MG63 (cell line): ENCODE data around the gene PHC1. TPM values are rescaled to one million over a fixed set of nuclear protein-coding genes. Genes with fewer than 3 reads are reported as not detected.
"Not testable (repeated sequence)": the region's sequence is repeated elsewhere in the genome, so short reads cannot be mapped to it uniquely, and the experiment has no call there.

ENCODE experiments used
- DNase-seq: peaks from one replicate; pipeline ENCODE4 v3.0.0-alpha.2; 2020
- H3K27me3 ChIP-seq: fragments of 250-450 bp; sonication (Bioruptor Pico); 2 replicates; pipeline ENCODE4 v1.5.1; 2020; ENCODE audit warnings: mild to moderate bottlenecking, moderate library complexity
- H3K36me3 ChIP-seq: fragments of 250-450 bp; sonication (Bioruptor Pico); 2 replicates; pipeline ENCODE4 v1.5.1; 2020; ENCODE audit warnings: mild to moderate bottlenecking, moderate library complexity
- H3K4me3 ChIP-seq: fragments of 250-450 bp; sonication (Bioruptor Pico); 2 replicates; pipeline ENCODE4 v1.5.1; 2020; ENCODE audit warnings: mild to moderate bottlenecking, moderate library complexity
- H3K9me3 ChIP-seq: fragments of 250-450 bp; sonication (Bioruptor Pico); 2 replicates; pipeline ENCODE4 v1.5.1; 2020; ENCODE audit warnings: mild to moderate bottlenecking, moderate library complexity
- total RNA-seq: library from RNA; depleted of rRNA; stranded (reverse); fragments of >200 nt; shearing (Covaris generic); gene quantifications from 2 replicates; pipeline ENCODE4 v1.2.3, GENCODE V29; 2014; ENCODE audit warnings: low replicate concordance

PHC1 gene
- total RNA-seq, 1 experiment from 2014 or later = 13.0 TPM

DNA sequence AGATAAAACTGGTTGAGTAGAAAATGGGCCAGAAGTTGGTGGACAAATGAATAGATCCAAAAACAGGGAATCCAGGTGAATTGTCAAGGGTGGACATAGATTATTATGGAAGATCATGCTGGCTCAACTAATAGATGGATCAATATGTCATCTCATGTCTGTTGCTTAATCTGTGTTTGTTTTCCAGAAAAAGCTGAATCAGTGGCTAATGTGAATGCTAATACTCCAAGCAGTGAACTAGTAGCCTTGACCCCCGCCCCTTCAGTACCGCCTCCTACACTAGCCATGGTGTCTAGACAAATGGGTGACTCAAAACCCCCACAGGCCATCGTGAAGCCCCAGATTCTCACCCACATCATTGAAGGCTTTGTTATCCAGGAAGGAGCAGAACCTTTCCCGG is 19.8 kb downstream of the PHC1 start:
- not testable (repeated sequence) for H3K4me3 ChIP-seq, H3K36me3 ChIP-seq, H3K27me3 ChIP-seq, DNase-seq, H3K9me3 ChIP-seq

DNA sequence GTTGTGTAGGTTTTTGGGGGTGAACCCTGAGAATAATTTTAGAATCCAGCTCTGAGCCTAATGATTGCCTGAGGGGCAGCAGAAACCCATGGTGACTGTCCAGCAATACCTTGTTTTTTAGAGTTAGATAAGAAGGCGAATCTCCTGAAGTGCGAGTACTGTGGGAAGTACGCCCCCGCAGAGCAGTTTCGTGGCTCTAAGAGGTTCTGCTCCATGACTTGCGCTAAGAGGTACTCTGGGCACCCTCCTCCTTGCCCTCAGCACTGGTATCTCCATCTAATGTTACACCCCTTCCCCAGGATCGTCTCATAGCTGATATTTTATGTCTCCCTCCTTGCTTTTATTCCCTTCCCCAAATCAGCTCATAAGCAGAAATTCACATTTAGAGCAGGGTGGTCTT is 22.4 kb downstream of the PHC1 start:
- DNase-seq = no peak
- Histone ChIP-seq H3K36me3 (peaks cover 7% of the 10 kb centered on the region), H3K27me3 (no peaks in the 10 kb centered on the region), H3K4me3 (no peak overlapping the region), H3K9me3 (no peaks in the 10 kb centered on the region)

DNA sequence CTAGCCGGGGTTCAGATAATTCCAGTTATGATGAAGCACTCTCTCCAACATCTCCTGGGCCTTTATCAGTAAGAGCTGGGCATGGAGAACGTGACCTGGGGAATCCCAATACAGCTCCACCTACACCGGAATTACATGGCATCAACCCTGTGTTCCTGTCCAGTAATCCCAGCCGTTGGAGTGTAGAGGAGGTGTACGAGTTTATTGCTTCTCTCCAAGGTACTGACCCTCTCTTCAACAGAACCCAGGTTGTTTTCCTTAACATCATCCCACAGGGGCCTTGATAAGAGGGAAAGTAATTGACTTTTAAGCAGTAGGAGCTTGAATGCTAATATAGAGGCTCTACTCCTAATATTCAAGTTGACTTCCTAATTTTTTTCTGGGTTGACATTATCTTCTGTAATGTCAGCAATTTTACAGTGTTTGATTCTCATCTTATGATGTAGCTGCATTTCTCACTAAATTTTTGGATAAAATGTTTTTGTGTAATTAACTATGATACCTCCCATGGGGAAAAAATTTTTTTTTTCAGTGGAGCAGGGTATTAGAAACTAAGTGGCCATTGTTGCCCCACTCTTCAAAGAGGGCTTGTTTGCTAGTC is 23.6 kb downstream of the PHC1 start:
- DNase-seq, H3K27me3 ChIP-seq, H3K4me3 ChIP-seq, H3K9me3 ChIP-seq: not testable (repeated sequence)
- peaks cover 16% of the 10 kb centered on the region for H3K36me3 ChIP-seq

DNA sequence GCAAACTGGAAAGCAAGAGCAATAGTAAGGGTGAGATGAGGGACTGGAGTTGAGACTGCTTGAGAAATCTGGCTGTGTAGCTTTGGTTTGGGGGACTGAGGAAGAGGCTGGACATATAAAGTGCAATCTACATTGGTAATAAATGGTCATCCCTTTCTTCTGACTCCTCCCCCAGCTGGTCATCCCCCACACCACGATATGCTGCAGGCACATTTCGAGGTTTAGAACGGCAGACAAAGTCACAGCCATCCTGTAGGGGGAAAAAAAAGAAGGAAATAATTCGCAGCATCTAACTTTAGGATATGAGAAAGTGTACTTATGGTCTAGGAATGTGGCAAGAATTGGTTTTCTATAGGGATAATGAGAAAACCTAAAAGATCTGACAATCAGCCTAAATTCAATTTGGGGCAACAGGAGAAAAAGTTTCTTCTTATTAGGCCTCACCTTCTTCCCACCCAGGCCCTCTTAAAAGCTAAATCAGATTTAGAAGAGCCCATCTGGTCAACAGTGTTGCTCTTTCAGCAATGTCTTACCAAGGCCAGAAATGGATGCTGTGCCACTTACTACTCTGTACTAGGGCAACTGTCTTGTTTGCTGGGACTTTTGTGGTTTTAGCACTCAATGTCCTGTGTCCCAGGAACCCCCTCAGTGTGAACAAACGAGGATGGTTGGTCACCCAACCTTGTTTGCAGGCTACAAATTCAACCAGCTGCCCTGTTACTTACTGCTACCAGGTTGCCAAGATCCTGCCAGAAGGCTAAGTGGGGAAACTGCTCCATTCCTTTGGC is 27.6 kb downstream of the PHC1 start:
- H3K4me3 ChIP-seq = no peak overlapping the region
- no peaks in the 10 kb centered on the region for H3K27me3 ChIP-seq
- no peak for DNase-seq
- H3K36me3 ChIP-seq = peaks cover 51% of the 10 kb centered on the region
- no peaks in the 10 kb centered on the region for H3K9me3 ChIP-seq

DNA sequence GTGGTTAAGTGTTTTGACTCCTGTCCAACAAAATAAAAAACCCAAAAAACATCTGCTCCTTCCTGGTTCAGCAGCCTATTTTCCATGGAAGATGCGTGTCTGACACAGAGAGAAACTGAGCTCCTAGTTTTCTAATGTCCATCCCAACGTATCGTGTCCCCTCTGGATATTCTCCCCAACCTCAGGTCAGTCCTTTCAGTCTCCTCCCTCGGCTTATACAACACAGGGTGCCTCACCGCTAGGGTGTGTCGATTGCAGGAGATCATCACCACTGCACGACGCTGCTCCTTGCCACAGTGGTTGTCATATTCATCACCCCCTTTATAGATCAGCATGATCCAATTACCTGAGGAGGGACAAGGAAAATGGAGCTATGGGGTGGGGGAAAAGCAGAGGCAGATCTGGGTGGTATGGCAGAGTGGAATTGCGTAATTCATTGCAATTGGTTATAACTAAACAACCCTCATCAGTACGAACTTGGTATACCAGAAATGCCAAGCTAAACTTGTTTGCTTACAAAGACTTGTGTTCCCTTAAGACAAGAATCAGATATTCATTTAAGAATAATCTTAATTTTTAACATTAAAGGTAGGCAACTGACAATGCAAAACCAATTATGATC is 29.4 kb downstream of the PHC1 start:
- H3K27me3 ChIP-seq = no peaks in the 10 kb centered on the region
- no peak for DNase-seq
- no peaks in the 10 kb centered on the region for H3K9me3 ChIP-seq
- H3K4me3 ChIP-seq = no peak overlapping the region
- peaks cover 49% of the 10 kb centered on the region for H3K36me3 ChIP-seq

GRCh38 chr12:8946733-8947132 is 32.4 kb downstream of the PHC1 start:
- Histone ChIP-seq H3K9me3 (no peaks in the 10 kb centered on the region), H3K4me3 (no peak overlapping the region), H3K36me3 (peaks cover 44% of the 10 kb centered on the region), H3K27me3 (no peaks in the 10 kb centered on the region)
- no peak for DNase-seq

DNA sequence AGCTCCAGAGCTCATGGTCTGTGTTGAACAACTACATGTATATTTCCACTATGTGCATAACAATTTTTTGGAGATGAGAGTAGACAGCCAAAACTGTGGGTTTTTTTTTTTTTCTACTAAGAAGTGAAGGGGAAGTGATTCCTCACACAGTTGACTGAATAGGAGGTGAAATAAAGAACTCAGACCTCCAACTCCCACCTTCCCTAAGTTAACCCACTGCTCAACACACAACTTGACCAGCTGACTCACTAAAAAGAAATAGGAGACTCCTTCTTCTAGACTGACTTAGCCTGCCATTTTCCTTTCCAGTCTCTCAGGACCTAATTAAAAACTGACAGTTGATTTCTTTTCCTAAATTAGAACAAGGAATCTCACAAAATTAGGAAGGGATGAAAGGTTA is 33.4 kb downstream of the PHC1 start:
- Histone ChIP-seq H3K36me3 (peaks cover 37% of the 10 kb centered on the region), H3K9me3 (no peaks in the 10 kb centered on the region), H3K27me3 (no peaks in the 10 kb centered on the region), H3K4me3 (peak overlapping the region; percentile 82; the same call in 1 of the 2 replicates)
- no peak for DNase-seq

DNA sequence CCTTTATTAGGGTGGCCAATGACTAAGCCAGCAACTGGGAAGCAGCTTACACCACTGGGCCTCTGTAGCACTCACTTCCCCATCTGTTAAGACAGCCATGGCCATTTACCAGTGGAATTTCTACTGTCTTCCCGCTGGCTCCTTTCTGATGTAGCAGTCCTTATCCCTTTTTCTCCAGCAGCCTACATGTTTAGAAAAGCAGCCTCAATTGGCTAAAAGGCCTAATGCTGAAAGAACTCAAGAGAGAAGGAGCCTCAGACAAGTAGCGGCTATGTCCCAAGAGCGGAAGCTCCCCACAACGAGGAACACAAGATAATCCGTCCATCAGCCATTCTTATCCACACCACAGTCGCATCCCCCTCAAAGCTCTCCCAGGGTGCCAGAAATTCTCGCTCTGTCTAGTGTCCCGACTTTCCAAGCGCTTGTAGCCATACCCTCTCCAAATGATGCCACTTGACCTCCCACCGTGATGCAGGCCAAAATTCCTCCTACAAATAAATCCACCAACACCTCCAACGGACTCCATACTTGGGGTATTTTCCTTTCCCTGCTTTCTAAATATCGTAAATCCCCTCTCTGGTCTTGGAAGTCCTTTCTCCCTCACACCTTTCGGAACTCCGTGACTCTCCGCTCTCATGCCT is 34.5 kb downstream of the PHC1 start:
- Histone ChIP-seq H3K4me3 (peak overlapping the region; percentile 82), H3K9me3 (no peaks in the 10 kb centered on the region), H3K36me3 (peaks cover 27% of the 10 kb centered on the region), H3K27me3 (no peaks in the 10 kb centered on the region)
- DNase-seq = no peak

DNA sequence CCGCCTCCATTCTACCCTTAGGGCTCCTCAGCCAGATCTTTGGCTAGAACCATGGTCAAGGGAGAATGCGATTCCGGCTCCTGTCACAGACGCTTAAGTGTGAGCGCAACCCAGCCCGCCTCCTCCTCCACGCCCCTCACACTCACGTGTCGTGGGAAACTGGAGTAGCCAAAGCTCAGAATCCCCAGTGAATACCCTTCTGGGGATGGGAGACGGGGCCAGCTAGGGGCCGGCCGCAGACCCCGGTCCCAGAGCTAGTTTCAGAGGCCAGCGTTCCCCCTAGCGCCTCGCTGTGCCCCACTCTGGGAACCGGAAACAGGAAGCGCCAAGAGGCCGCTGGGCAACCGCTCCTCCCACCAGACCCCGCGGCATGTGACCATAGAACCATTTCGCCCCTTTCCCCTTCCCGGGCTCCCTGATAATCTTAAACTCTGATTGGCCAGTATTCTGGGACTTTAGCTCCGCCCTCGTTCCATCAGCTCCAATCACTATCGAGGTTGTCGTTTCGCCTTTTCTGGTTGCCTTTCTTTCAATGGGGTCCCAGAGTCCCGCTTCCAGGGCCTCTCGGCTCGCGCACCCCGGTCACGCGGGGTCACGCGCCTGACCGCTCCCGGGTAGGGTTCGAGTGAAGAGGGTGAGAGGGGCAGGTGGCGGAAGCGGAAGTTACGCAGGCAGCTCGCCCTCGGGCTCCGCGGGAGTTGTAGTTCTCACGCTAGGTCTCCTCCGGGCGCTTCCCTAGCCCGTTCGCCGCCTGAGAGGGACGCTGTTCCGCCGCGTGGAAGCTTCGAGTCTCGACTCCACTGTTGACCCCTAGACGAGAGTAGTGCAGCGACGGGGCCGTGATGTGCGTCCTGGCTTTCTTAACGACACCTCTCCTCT is 35.3 kb downstream of the PHC1 start, which contains the start of gene M6PR:
TSS of gene M6PR (minus strand) at position 304 of the 879 bp plus-strand sequence. CDS start 3,241 bp downstream, outside the sequence.
- H3K27me3 ChIP-seq = no peaks in the 10 kb centered on the region

GRCh38 chr12:8950221-8950527 is 35.9 kb downstream of the PHC1 start:
- H3K4me3 ChIP-seq = peak overlapping the region; percentile 82
- no peaks in the 10 kb centered on the region for H3K27me3 ChIP-seq
- H3K36me3 ChIP-seq = peaks cover 15% of the 10 kb centered on the region
- H3K9me3 ChIP-seq = no peaks in the 10 kb centered on the region
- DNase-seq = no peak

More for the DNA sequence above, 35.3 kb downstream of the PHC1 start, which contains the start of gene M6PR:
- Histone ChIP-seq H3K4me3 (peak within 1 kb of the TSS; percentile 82), H3K36me3 (peaks cover 19% of the 10 kb centered on the region), H3K9me3 (no peaks in the 10 kb centered on the region)
- peak; percentile 95 for DNase-seq

DNA sequence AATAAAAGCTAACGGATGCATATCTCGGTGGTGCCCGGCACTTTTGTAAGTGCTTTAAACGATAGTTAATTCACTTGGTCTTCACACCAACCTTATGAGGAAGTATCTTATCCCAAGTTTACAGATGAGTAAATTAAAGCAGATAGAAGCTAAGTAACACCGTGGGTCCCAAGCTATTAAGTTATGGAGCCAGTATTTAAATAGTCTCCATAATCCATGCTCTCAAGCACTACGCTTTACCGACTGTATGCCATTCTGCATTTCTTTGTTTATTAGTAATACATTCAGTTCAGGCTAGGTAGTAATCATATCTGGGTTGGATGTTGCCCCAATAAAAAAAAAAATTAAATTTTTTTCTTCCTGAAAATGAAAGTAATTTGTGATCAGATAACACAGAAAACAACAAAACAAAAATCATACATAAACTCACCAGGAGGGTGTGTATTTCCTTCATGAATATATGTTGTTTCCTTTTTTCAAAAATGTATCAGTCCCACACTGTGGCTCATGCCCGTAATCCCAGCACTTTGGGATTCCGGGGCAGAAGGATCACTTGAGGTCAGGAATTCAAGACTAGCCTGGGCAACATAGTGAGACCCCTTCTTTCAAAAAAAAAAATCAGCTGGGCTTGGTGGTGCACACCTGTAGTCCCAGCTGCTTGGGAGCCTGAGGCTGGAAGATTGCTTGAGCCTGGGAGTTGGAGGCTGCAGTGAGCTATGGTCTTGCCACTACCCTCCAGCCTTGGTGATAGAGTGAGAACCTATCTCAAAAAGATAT is 36.6 kb downstream of the PHC1 start:
- no peak for DNase-seq
- Histone ChIP-seq H3K27me3 (no peaks in the 10 kb centered on the region), H3K9me3 (no peaks in the 10 kb centered on the region), H3K36me3 (peaks cover 8% of the 10 kb centered on the region), H3K4me3 (peak overlapping the region; percentile 82)

- no peaks in the 10 kb centered on the region for H3K27me3 ChIP-seq
- no peaks in the 10 kb centered on the region for H3K9me3 ChIP-seq
- DNase-seq = no peak
- H3K36me3 ChIP-seq = no peaks in the 10 kb centered on the region; the same call in 1 of the 2 replicates
- no peak overlapping the region; the same call in 1 of the 2 replicates for H3K4me3 ChIP-seq
These were observed 37.4 kb downstream of the PHC1 start for GRCh38 chr12:8951744-8952143.

DNA sequence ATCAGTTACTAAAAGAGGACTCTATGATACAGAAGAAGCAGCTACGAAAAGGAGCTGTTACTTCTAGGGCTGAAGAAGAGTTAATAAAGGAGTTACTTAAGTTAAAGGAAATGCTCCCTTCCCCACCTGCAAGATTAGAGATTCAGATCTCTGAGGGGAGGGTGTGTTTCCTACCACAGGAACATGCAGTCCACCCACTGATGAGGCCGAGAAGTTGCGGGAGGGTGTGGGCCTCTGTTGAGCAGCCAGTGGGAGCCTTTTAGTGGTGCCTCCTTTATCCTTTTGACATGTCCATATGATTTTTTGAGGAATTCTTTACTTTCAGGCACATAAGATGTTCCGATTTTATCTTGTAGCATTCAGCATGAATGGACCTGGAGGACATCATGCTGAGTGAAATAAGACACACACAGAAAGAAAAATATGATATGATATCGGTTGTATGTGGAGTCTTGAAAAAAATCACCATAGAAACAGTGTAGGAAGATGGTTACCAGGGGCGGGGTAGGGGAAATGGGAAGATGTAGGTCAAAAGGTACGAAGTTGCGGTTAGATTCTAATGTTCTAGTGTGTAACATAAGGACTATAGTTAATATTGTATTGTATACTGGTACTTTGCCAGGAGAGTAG is 39.6 kb downstream of the PHC1 start:
- DNase-seq = no peak
- no peak overlapping the region for H3K4me3 ChIP-seq
- no peaks in the 10 kb centered on the region for H3K27me3 ChIP-seq
- no peaks in the 10 kb centered on the region for H3K9me3 ChIP-seq
- H3K36me3 ChIP-seq = no peaks in the 10 kb centered on the region

- no peak for DNase-seq
- Histone ChIP-seq H3K27me3 (no peaks in the 10 kb centered on the region), H3K4me3 (no peak overlapping the region), H3K9me3 (no peaks in the 10 kb centered on the region), H3K36me3 (no peaks in the 10 kb centered on the region)
These were observed 41.8 kb downstream of the PHC1 start for GRCh38 chr12:8956073-8956472.

DNA sequence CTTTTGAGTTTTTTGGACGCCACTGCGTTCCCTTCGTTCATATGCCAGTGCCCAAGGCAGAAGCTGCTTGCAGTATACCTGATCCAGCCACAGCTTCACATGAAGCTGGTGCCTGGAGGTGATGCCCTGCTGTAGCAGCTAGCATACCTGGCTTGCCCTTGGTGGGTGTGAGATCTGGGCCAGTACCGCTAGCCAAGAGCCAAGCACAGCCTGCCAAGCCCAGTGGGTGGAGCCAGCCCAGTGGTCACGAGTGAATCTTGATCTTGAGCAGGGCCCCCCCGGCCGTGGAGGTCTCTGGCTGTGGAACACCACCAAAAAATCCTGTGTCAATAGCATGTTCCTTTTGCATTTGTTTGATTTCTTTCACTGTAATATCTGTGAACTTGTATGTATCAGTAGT is 42.5 kb downstream of the PHC1 start:
- Histone ChIP-seq H3K4me3 (no peak overlapping the region), H3K27me3 (no peaks in the 10 kb centered on the region), H3K36me3 (no peaks in the 10 kb centered on the region), H3K9me3 (no peaks in the 10 kb centered on the region)
- DNase-seq = no peak
